ENCODE results near the gene GSTO2.
"Not testable (repeated sequence)": the region's sequence is repeated elsewhere in the genome, so short reads cannot be mapped to it uniquely, and the experiment has no call there.

GSTO2 gene

DNA sequence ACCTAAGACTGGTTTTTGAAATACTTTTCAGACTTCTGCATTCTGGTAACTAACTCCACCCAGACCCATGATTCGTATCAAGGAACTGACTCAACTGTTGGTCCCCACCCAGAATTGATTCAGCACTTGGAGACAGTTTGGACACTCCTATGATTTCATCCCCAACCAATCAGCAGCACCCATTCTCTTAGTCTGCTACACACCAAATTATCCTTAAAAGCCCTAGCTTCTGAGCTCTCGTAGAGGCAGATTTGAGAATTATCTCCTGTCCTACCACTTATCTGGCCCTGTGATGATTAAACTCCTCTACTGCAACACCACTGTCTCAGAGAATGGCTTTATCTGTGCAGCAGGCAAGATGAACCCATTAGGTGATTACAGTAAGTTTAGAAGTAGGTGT lies 22.0 kb upstream of the GSTO2 start:
- DNase-seq (ENCODE audit: insufficient read length, low spot score): no peak
- TF ChIP-seq, protein P1, sequence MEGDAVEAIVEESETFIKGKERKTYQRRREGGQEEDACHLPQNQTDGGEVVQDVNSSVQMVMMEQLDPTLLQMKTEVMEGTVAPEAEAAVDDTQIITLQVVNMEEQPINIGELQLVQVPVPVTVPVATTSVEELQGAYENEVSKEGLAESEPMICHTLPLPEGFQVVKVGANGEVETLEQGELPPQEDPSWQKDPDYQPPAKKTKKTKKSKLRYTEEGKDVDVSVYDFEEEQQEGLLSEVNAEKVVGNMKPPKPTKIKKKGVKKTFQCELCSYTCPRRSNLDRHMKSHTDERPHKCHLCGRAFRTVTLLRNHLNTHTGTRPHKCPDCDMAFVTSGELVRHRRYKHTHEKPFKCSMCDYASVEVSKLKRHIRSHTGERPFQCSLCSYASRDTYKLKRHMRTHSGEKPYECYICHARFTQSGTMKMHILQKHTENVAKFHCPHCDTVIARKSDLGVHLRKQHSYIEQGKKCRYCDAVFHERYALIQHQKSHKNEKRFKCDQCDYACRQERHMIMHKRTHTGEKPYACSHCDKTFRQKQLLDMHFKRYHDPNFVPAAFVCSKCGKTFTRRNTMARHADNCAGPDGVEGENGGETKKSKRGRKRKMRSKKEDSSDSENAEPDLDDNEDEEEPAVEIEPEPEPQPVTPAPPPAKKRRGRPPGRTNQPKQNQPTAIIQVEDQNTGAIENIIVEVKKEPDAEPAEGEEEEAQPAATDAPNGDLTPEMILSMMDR (IDR thresholded peaks at IDR 0.05; ENCODE audit: insufficient read depth, missing control alignments): no peak
- no peak for FAIRE-seq

DNA sequence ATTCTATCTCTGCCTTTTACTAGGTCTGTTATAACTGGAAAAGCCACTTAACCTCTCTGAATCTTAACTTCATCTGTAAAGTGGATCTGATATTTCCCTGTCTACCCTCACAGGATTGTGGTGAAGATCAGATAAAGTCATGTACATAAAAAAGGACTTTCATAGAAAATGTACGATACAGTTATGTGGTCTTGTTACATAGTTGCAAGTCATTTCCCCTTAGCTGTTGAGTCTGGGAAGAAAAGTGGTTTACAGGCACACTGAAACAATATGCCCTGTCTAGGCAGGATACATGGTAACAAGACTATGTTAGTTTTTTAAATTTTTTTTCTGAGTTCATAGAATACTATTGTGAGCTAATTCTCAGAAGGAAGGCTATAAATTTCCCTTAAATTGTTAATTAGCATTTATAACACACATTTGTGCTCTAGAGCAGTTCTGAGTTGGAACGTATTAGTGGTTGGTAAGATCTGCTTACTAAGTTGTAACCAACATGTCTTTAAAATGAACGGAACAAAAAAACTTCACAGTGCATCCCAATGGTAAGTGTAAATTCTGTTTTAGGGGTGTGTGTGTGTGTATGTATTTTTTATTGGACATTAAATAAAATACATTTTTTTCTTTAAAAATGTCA lies 21.4 kb upstream of the GSTO2 start:
- TF ChIP-seq, protein P1 (IDR thresholded peaks at IDR 0.05; ENCODE audit: insufficient read depth, missing control alignments): no peak
- DNase-seq (ENCODE audit: insufficient read length, low spot score) (no peak), FAIRE-seq (no peak)

DNA sequence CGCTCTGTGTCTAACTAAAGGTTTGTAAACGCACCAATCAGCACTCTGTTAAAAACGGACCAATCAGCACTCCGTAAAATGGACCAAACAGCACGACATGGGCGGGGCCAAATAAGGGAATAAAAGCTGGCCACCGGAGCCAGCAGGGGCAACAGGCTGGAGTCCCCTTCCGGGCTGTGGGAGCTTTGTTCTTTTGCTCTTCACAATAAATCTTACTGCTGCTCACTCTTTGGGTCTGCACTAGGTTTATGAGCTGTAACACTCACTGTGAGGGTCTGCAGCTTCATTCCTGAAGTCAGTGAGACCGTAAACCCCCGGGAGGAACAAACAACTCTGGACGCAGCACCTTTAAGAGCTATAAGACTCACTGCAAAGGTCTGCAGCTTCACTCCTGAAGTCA lies 20.1 kb upstream of the GSTO2 start:
- not testable (repeated sequence) for FAIRE-seq

DNA sequence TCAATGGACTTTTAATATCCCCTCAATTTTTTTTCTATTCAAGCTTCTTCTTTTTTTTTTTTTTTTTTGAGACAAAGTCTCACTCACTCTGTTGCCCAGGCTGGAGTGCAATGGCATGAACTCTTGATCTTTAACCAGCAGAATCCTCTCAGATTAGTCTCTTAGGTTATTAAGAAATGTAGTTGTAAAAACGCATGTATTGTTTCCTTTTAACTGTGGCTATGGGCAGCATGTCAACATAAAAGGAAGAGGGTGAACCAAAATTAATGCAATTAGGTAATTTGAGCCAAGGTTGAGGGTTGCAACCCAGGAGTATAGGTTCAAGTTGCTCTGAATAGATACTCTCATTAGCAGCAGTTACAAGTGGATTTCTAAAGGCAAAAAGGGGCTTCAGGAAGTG lies 18.6 kb upstream of the GSTO2 start:
- FAIRE-seq: no peak

More for the DNA sequence above, 20.1 kb upstream of the GSTO2 start:
- DNase-seq (ENCODE audit: insufficient read length, low spot score): not testable (repeated sequence)

DNA sequence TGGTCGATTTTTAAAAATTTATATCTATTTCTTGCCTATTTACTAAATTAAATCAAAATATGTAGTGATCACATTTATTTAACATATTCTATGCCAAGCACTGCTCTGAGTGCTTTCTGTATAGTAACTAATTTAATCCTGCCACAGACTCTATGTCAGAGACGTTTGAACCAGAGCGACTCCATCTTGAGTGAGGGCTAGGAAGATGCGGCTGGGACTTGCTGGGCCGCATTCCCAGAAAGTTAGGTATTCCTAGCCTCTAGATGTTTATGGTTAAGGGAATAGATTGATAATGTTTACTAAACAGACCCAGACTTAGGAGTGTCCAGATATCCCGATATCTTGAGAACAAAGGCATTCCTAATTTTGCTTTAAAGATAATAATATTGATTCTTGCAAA lies 17.5 kb upstream of the GSTO2 start:
- DNase-seq (ENCODE audit: insufficient read length, low spot score) (no peak), FAIRE-seq (no peak)
- TF ChIP-seq, protein P1 (IDR thresholded peaks at IDR 0.05; ENCODE audit: insufficient read depth, missing control alignments): no peak

More for the DNA sequence above, 18.6 kb upstream of the GSTO2 start:
- DNase-seq (ENCODE audit: insufficient read length, low spot score): no peak
- TF ChIP-seq, protein P1 (IDR thresholded peaks at IDR 0.05; ENCODE audit: insufficient read depth, missing control alignments): no peak

DNA sequence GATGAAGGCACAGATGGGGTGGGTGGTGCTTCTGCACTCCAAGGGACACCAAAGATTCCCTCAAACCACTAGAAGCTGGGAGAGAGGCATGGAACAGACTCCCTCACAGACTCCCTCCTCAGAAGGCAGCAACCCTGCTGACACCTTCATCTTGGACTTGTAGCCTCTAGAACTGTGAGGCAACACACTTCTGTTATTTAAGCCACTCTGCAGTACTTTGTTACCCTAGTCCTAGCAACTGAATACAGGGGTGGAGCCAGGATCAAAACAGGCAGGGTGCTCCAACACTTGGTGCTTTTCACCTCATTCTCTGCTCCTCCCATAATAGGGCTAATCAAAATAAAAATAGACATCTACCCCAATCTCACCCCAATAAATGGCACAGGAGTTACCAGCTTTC lies 16.6 kb upstream of the GSTO2 start:
- DNase-seq (ENCODE audit: insufficient read length, low spot score) (no peak), FAIRE-seq (no peak)
- TF ChIP-seq, protein P1 (IDR thresholded peaks at IDR 0.05; ENCODE audit: insufficient read depth, missing control alignments): no peak

DNA sequence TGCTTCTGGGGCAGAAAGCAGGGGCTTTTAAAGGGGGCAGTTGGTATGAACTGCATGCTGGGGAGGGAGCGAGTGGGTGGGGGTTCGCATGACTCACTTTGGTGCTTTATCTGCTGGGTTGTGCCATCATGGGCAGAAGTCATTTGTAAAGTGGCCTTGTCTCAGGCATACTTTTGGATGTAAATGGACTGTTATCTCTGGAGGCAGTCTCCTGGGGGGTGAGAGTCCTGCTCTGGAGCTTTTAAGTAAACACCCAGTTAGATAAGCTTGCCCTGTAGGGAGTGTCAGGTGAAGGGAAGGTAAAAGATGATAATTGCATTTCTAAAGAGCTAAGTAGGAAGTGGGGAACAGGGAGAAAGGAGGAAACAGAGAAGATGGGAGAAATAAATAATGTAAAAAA lies 15.9 kb upstream of the GSTO2 start:
- TF ChIP-seq, protein P1 (IDR thresholded peaks at IDR 0.05; ENCODE audit: insufficient read depth, missing control alignments): no peak
- FAIRE-seq (no peak), DNase-seq (ENCODE audit: insufficient read length, low spot score) (no peak)

Measured in D721Med (cell line).